Lower leg skin (tissue), 3 donors: ENCODE data around the gene NELL1.

Experiments
- POLR2A ChIP-seq, 2 donors: fragments of 450-650 bp; IDR thresholded peaks; one replicate each; pipeline ENCODE4 v1.6.1; 2016 to 2017; ENCODE audit warnings: antibody characterized with exemption in 2 of 2, mild to moderate bottlenecking in 1 of 2, moderate library complexity in 1 of 2
- TF ChIP-seq, protein P1 (sequence below), 3 donors: fragments of 450-650 bp; IDR thresholded peaks; one replicate each; pipeline ENCODE4 v1.5.1; 2016; ENCODE audit warnings: antibody characterized with exemption in 3 of 3, mild to moderate bottlenecking in 3 of 3, moderate library complexity in 2 of 3

DNA sequence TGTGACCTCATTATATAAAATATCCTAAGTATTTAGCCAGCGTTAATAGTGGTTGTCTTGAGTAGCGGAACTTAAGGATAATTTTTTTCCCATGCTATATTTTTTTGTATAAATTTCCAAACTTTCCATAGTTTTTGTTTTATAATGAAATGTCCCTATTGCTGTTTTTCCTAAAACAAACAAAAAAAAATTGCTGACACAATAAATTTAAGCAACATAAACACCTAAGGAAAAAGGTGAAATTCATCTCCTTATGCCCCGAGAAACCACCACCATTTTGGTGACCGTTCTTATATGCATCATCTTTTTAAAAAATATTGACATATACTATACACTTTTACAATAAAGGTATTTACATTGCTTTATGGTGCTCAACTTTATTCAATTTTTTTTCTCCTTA is 814.7 kb downstream of the NELL1 start:
- TF ChIP-seq, protein P1, sequence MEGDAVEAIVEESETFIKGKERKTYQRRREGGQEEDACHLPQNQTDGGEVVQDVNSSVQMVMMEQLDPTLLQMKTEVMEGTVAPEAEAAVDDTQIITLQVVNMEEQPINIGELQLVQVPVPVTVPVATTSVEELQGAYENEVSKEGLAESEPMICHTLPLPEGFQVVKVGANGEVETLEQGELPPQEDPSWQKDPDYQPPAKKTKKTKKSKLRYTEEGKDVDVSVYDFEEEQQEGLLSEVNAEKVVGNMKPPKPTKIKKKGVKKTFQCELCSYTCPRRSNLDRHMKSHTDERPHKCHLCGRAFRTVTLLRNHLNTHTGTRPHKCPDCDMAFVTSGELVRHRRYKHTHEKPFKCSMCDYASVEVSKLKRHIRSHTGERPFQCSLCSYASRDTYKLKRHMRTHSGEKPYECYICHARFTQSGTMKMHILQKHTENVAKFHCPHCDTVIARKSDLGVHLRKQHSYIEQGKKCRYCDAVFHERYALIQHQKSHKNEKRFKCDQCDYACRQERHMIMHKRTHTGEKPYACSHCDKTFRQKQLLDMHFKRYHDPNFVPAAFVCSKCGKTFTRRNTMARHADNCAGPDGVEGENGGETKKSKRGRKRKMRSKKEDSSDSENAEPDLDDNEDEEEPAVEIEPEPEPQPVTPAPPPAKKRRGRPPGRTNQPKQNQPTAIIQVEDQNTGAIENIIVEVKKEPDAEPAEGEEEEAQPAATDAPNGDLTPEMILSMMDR (IDR thresholded peaks at IDR 0.05), result no peak
- no peak for TF ChIP-seq POLR2A (IDR thresholded peaks at IDR 0.05)
